Measurements from ENCODE around the gene AARS2. TPM values are rescaled to one million over a fixed set of nuclear protein-coding genes. Genes with fewer than 3 reads are reported as not detected.

The AARS2 gene
- polyA plus RNA-seq, 1 experiment: 7.3 TPM

GRCh38 chr6:44284121-44284520 is 29.0 kb downstream of the AARS2 start:
- ChIA-PET CTCF (interaction anchor here (1.2 to 2.2 kb wide), 3 partner anchors 16 to 54 kb away, joined by 5 to 6 read pairs (median 5); no protein-coding TSS in a partner anchor), POLR2A (no interaction called here)
- no peak overlapping the region for H3K4me3 ChIP-seq (ENCODE audit: low read depth, low read length)
- DNase-seq (ENCODE audit: low read depth): no peak
- TF ChIP-seq, protein P1, sequence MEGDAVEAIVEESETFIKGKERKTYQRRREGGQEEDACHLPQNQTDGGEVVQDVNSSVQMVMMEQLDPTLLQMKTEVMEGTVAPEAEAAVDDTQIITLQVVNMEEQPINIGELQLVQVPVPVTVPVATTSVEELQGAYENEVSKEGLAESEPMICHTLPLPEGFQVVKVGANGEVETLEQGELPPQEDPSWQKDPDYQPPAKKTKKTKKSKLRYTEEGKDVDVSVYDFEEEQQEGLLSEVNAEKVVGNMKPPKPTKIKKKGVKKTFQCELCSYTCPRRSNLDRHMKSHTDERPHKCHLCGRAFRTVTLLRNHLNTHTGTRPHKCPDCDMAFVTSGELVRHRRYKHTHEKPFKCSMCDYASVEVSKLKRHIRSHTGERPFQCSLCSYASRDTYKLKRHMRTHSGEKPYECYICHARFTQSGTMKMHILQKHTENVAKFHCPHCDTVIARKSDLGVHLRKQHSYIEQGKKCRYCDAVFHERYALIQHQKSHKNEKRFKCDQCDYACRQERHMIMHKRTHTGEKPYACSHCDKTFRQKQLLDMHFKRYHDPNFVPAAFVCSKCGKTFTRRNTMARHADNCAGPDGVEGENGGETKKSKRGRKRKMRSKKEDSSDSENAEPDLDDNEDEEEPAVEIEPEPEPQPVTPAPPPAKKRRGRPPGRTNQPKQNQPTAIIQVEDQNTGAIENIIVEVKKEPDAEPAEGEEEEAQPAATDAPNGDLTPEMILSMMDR (IDR thresholded peaks at IDR 0.05; ENCODE audit: insufficient read depth, low read depth, low read length): no peak
- H3K27me3 ChIP-seq (ENCODE audit: control insufficient read depth, insufficient read depth, low read length): peaks cover 16% of the 10 kb centered on the region
- H3K36me3 ChIP-seq (ENCODE audit: control insufficient read depth, insufficient read depth, low read length): no peaks in the 10 kb centered on the region

DNA sequence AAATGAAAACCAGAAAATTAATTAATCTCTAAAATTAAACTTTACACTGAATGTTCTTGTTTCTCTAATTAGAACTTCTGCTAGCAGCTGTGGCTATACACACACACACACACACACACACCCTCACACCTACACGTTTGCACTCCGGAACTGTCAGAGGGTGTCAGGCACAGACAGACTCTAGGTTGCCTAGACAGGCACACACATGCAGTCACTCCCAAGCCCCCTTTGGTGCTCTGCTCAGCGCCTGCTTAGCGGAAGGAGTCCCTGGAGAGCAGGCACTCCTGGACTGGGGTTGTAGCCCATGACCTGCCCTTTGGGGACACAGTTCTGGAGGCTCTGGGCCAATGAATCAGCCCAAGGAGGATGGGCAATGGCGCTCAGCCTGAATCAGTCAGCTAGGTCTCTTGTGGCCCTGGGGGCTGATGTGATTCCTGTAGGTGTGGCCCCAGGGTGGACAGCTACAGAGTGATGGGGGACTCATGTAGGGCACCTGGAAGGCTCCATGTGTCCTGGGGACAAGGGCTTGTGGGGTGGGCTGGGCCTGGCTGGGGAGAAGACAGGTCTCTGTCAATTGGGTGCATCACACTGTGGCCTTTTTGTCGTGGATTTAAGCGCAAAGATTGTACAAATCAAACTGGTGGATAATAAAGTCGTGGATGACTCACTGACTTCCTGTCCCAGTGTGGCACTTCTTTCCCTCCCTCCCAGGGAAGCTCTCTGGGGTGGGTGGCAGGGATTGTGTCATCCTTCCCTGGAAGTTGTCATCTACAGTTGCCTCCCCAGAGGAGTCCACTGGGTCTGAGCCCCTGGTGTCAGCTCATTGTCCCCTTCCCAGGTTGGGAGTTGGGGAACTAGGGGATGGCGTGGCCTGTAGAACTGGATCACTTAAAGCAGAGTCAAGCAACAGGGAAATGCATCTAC is 34.1 kb downstream of the AARS2 start:
- TF ChIP-seq, protein P1 (IDR thresholded peaks at IDR 0.05; ENCODE audit: insufficient read depth, low read depth, low read length): no peak
- ChIA-PET POLR2A (no interaction called here), CTCF (interaction anchor here (1.1 to 3.1 kb wide), 3 partner anchors 10 to 59 kb away, joined by 4 to 16 read pairs (median 6); no protein-coding TSS in a partner anchor)
- H3K36me3 ChIP-seq (ENCODE audit: control insufficient read depth, insufficient read depth, low read length): no peaks in the 10 kb centered on the region
- peaks cover 8% of the 10 kb centered on the region for H3K27me3 ChIP-seq (ENCODE audit: control insufficient read depth, insufficient read depth, low read length)
- no peak overlapping the region for H3K4me3 ChIP-seq (ENCODE audit: low read depth, low read length)
- no peak for DNase-seq (ENCODE audit: low read depth)

DNA sequence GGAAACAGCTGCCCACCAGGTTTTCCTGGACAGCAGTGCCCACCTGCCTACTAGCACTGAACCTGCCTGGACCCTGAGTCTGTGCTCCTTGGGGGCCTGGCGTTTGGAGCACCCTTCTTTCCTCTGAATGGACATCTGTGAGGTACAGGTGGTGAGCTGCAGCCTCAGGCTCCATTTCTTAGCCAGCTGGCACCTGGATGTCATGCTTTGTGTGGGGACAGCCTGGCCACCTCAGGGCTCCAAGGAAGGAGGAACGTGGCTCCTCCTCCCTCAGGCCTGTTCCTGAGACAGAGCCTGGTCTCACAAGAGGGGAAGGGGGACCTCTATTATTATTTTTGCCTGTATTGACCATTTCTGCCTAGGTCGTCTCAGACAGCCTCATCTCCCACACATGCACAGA is 34.8 kb downstream of the AARS2 start:
- Histone ChIP-seq H3K27me3 (ENCODE audit: control insufficient read depth, insufficient read depth, low read length) (peaks cover 9% of the 10 kb centered on the region), H3K4me3 (ENCODE audit: low read depth, low read length) (no peak overlapping the region), H3K36me3 (ENCODE audit: control insufficient read depth, insufficient read depth, low read length) (no peaks in the 10 kb centered on the region)
- TF ChIP-seq, protein P1 (IDR thresholded peaks at IDR 0.05; ENCODE audit: insufficient read depth, low read depth, low read length): no peak
- no peak for DNase-seq (ENCODE audit: low read depth)
- ChIA-PET POLR2A (no interaction called here), CTCF (interaction anchor here (1.1 to 3.1 kb wide), 3 partner anchors 9 to 60 kb away, joined by 4 to 16 read pairs (median 6); no protein-coding TSS in a partner anchor)

GRCh38 chr6:44277763-44278162 is 35.4 kb downstream of the AARS2 start:
- Histone ChIP-seq H3K4me3 (ENCODE audit: low read depth, low read length) (no peak overlapping the region), H3K27me3 (ENCODE audit: control insufficient read depth, insufficient read depth, low read length) (peaks cover 12% of the 10 kb centered on the region), H3K36me3 (ENCODE audit: control insufficient read depth, insufficient read depth, low read length) (no peaks in the 10 kb centered on the region)
- TF ChIP-seq, protein P1 (IDR thresholded peaks at IDR 0.05; ENCODE audit: insufficient read depth, low read depth, low read length): no peak
- no peak for DNase-seq (ENCODE audit: low read depth)
- ChIA-PET POLR2A (no interaction called here), CTCF (interaction anchor here (0.6 to 3.1 kb wide), 4 partner anchors 9 to 61 kb away, joined by 3 to 16 read pairs (median 5); no protein-coding TSS in a partner anchor)
